Erythroblast (primary cell): Measurements from ENCODE around the gene CA10.

ENCODE experiments used
- DNase-seq, 2 experiments: peaks; one replicate each; lab custom pipeline; 2025; lab: John Stamatoyannopoulos, UW
- GATA1 ChIP-seq: IDR thresholded peaks from 2 replicates; pipeline ENCODE4 v1.6.1; 2011; ENCODE audit warnings: low read depth, mild to moderate bottlenecking, control low read depth, low read length, moderate library complexity
- POLR2A ChIP-seq: IDR thresholded peaks from 2 replicates; pipeline ENCODE4 v1.6.1; 2011; ENCODE audit warnings: mild to moderate bottlenecking, low read length

CA10 gene

GRCh38 chr17:51629232-51629631 is 529.3 kb downstream of the CA10 start:
- TF ChIP-seq GATA1 (no peak), POLR2A (no peak)
- no peak for DNase-seq

GRCh38 chr17:51627779-51628178 is 530.7 kb downstream of the CA10 start:
- no peak for DNase-seq
- TF ChIP-seq POLR2A (no peak), GATA1 (no peak)

GRCh38 chr17:51618476-51618875 is 540.0 kb downstream of the CA10 start:
- no peak for DNase-seq
- TF ChIP-seq GATA1 (no peak), POLR2A (no peak)

GRCh38 chr17:51617986-51618385 is 540.5 kb downstream of the CA10 start:
- TF ChIP-seq GATA1 = no peak
- no peak for TF ChIP-seq POLR2A
- DNase-seq = no peak

GRCh38 chr17:51613255-51613654 is 545.3 kb downstream of the CA10 start:
- DNase-seq = no peak
- TF ChIP-seq GATA1 = no peak
- TF ChIP-seq POLR2A = no peak

- TF ChIP-seq GATA1 (no peak), POLR2A (no peak)
- DNase-seq = no peak
Observed at GRCh38 chr17:51612692-51613091, 545.8 kb downstream of the CA10 start.

- no peak for DNase-seq
- TF ChIP-seq GATA1 = no peak
- TF ChIP-seq POLR2A = no peak
Observed at GRCh38 chr17:51611585-51611984, 546.9 kb downstream of the CA10 start.

GRCh38 chr17:51610834-51611233 is 547.7 kb downstream of the CA10 start:
- DNase-seq = no peak
- no peak for TF ChIP-seq GATA1

- DNase-seq = no peak
- TF ChIP-seq GATA1 = no peak
- TF ChIP-seq POLR2A = no peak
Observed at GRCh38 chr17:51610155-51610554, 548.4 kb downstream of the CA10 start.

- TF ChIP-seq POLR2A = no peak
- TF ChIP-seq GATA1 = no peak
- no peak for DNase-seq
Observed at GRCh38 chr17:51608251-51608933, 550.1 kb downstream of the CA10 start.

GRCh38 chr17:51607512-51607911 is 551.0 kb downstream of the CA10 start:
- DNase-seq = no peak
- no peak for TF ChIP-seq POLR2A
- TF ChIP-seq GATA1 = no peak

- DNase-seq = no peak
- TF ChIP-seq POLR2A = no peak
- TF ChIP-seq GATA1 = no peak
Observed at GRCh38 chr17:51604299-51605020, 554.1 kb downstream of the CA10 start.

GRCh38 chr17:51601622-51602261 is 556.8 kb downstream of the CA10 start:
- TF ChIP-seq POLR2A = no peak
- no peak for TF ChIP-seq GATA1
- DNase-seq = no peak

GRCh38 chr17:51598824-51599223 is 559.7 kb downstream of the CA10 start:
- TF ChIP-seq POLR2A (no peak), GATA1 (no peak)
- no peak for DNase-seq

- no peak for TF ChIP-seq GATA1
- no peak for TF ChIP-seq POLR2A
- no peak for DNase-seq
Observed at GRCh38 chr17:51597345-51597744, 561.2 kb downstream of the CA10 start.
